ENCODE data around the gene ITPRIP.

Gene ITPRIP
- total RNA-seq: 131 to 279 (median 148) reads per million in 3 donors

GRCh38 chr10:104337985-104338735 is at the start of gene ITPRIP:
Gene ITPRIP (minus strand): TSS chr10:104338465. CDS start chr10:104316051, 22,414 bp downstream.
- peak; percentile 61 to 67 (median 62) for DNase-seq
- H3K4me1 ChIP-seq (ENCODE audit: control insufficient read depth, insufficient read depth, low read length, poor library complexity, severe bottlenecking): peaks cover 30% of the 10 kb centered on the region
- peak within 1 kb of the TSS; percentile 81 for H3K27ac ChIP-seq (ENCODE audit: insufficient read depth, low read length, poor library complexity, severe bottlenecking)
- no peaks in the 10 kb centered on the region for H3K36me3 ChIP-seq (ENCODE audit: control insufficient read depth, insufficient read depth, low read length)
- H3K4me3 ChIP-seq (ENCODE audit: insufficient read depth, low read depth, low read length, poor library complexity, severe bottlenecking): peak within 1 kb of the TSS; percentile 99
- H3K27me3 ChIP-seq (replicated peaks; ENCODE audit: control insufficient read depth, insufficient read depth, low read length, poor library complexity, severe bottlenecking): no peaks in the 10 kb centered on the region
- H3K9me3 ChIP-seq (ENCODE audit: control insufficient read depth, low read length): no peaks in the 10 kb centered on the region

GRCh38 chr10:104387130-104387888 is 49.0 kb upstream of the ITPRIP start:
- no peaks in the 10 kb centered on the region for H3K27me3 ChIP-seq (replicated peaks; ENCODE audit: control insufficient read depth, insufficient read depth, low read length, poor library complexity, severe bottlenecking)
- no peak overlapping the region for H3K27ac ChIP-seq (ENCODE audit: insufficient read depth, low read length, poor library complexity, severe bottlenecking)
- no peaks in the 10 kb centered on the region for H3K4me1 ChIP-seq (ENCODE audit: control insufficient read depth, insufficient read depth, low read length, poor library complexity, severe bottlenecking)
- no peak overlapping the region for H3K4me3 ChIP-seq (ENCODE audit: insufficient read depth, low read depth, low read length, poor library complexity, severe bottlenecking)
- H3K36me3 ChIP-seq (ENCODE audit: control insufficient read depth, insufficient read depth, low read length): no peaks in the 10 kb centered on the region
- H3K9me3 ChIP-seq (ENCODE audit: control insufficient read depth, low read length): no peaks in the 10 kb centered on the region
- no peak for DNase-seq

- Histone ChIP-seq H3K4me1 (ENCODE audit: control insufficient read depth, insufficient read depth, low read length, poor library complexity, severe bottlenecking) (no peaks in the 10 kb centered on the region), H3K27ac (ENCODE audit: insufficient read depth, low read length, poor library complexity, severe bottlenecking) (no peak overlapping the region), H3K36me3 (ENCODE audit: control insufficient read depth, insufficient read depth, low read length) (no peaks in the 10 kb centered on the region), H3K9me3 (ENCODE audit: control insufficient read depth, low read length) (no peaks in the 10 kb centered on the region), H3K27me3 (replicated peaks; ENCODE audit: control insufficient read depth, insufficient read depth, low read length, poor library complexity, severe bottlenecking) (no peaks in the 10 kb centered on the region), H3K4me3 (ENCODE audit: insufficient read depth, low read depth, low read length, poor library complexity, severe bottlenecking) (no peak overlapping the region)
- DNase-seq: no peak
These were observed 42.1 kb upstream of the ITPRIP start for GRCh38 chr10:104380336-104380735.

- Histone ChIP-seq H3K36me3 (ENCODE audit: control insufficient read depth, insufficient read depth, low read length) (no peaks in the 10 kb centered on the region), H3K4me3 (ENCODE audit: insufficient read depth, low read depth, low read length, poor library complexity, severe bottlenecking) (no peak overlapping the region), H3K27me3 (replicated peaks; ENCODE audit: control insufficient read depth, insufficient read depth, low read length, poor library complexity, severe bottlenecking) (peaks cover 4% of the 10 kb centered on the region), H3K27ac (ENCODE audit: insufficient read depth, low read length, poor library complexity, severe bottlenecking) (no peak overlapping the region), H3K4me1 (ENCODE audit: control insufficient read depth, insufficient read depth, low read length, poor library complexity, severe bottlenecking) (no peaks in the 10 kb centered on the region), H3K9me3 (ENCODE audit: control insufficient read depth, low read length) (no peaks in the 10 kb centered on the region)
- DNase-seq: no peak
These were observed 38.6 kb upstream of the ITPRIP start for GRCh38 chr10:104376784-104377300.

- DNase-seq: no peak
- H3K27me3 ChIP-seq (replicated peaks; ENCODE audit: control insufficient read depth, insufficient read depth, low read length, poor library complexity, severe bottlenecking): peaks cover 7% of the 10 kb centered on the region
- H3K36me3 ChIP-seq (ENCODE audit: control insufficient read depth, insufficient read depth, low read length): no peaks in the 10 kb centered on the region
- H3K27ac ChIP-seq (ENCODE audit: insufficient read depth, low read length, poor library complexity, severe bottlenecking): no peak overlapping the region
- H3K4me3 ChIP-seq (ENCODE audit: insufficient read depth, low read depth, low read length, poor library complexity, severe bottlenecking): no peak overlapping the region
- H3K4me1 ChIP-seq (ENCODE audit: control insufficient read depth, insufficient read depth, low read length, poor library complexity, severe bottlenecking): no peaks in the 10 kb centered on the region
- no peaks in the 10 kb centered on the region for H3K9me3 ChIP-seq (ENCODE audit: control insufficient read depth, low read length)
These were observed 36.3 kb upstream of the ITPRIP start for GRCh38 chr10:104374591-104374990.

GRCh38 chr10:104371753-104372152 is 33.5 kb upstream of the ITPRIP start:
- H3K36me3 ChIP-seq (ENCODE audit: control insufficient read depth, insufficient read depth, low read length): no peaks in the 10 kb centered on the region
- H3K9me3 ChIP-seq (ENCODE audit: control insufficient read depth, low read length): no peaks in the 10 kb centered on the region
- H3K27ac ChIP-seq (ENCODE audit: insufficient read depth, low read length, poor library complexity, severe bottlenecking): no peak overlapping the region
- H3K27me3 ChIP-seq (replicated peaks; ENCODE audit: control insufficient read depth, insufficient read depth, low read length, poor library complexity, severe bottlenecking): peaks cover 12% of the 10 kb centered on the region
- no peaks in the 10 kb centered on the region for H3K4me1 ChIP-seq (ENCODE audit: control insufficient read depth, insufficient read depth, low read length, poor library complexity, severe bottlenecking)
- H3K4me3 ChIP-seq (ENCODE audit: insufficient read depth, low read depth, low read length, poor library complexity, severe bottlenecking): no peak overlapping the region
- DNase-seq: no peak

- Histone ChIP-seq H3K36me3 (ENCODE audit: control insufficient read depth, insufficient read depth, low read length) (no peaks in the 10 kb centered on the region), H3K27me3 (replicated peaks; ENCODE audit: control insufficient read depth, insufficient read depth, low read length, poor library complexity, severe bottlenecking) (peaks cover 12% of the 10 kb centered on the region), H3K4me3 (ENCODE audit: insufficient read depth, low read depth, low read length, poor library complexity, severe bottlenecking) (no peak overlapping the region), H3K9me3 (ENCODE audit: control insufficient read depth, low read length) (no peaks in the 10 kb centered on the region), H3K4me1 (ENCODE audit: control insufficient read depth, insufficient read depth, low read length, poor library complexity, severe bottlenecking) (no peaks in the 10 kb centered on the region), H3K27ac (ENCODE audit: insufficient read depth, low read length, poor library complexity, severe bottlenecking) (no peak overlapping the region)
- DNase-seq: no peak
These were observed 30.1 kb upstream of the ITPRIP start for GRCh38 chr10:104368381-104368780.

- H3K27me3 ChIP-seq (replicated peaks; ENCODE audit: control insufficient read depth, insufficient read depth, low read length, poor library complexity, severe bottlenecking): peaks cover 8% of the 10 kb centered on the region
- no peaks in the 10 kb centered on the region for H3K4me1 ChIP-seq (ENCODE audit: control insufficient read depth, insufficient read depth, low read length, poor library complexity, severe bottlenecking)
- H3K27ac ChIP-seq (ENCODE audit: insufficient read depth, low read length, poor library complexity, severe bottlenecking): no peak overlapping the region
- no peaks in the 10 kb centered on the region for H3K9me3 ChIP-seq (ENCODE audit: control insufficient read depth, low read length)
- H3K36me3 ChIP-seq (ENCODE audit: control insufficient read depth, insufficient read depth, low read length): no peaks in the 10 kb centered on the region
- no peak overlapping the region for H3K4me3 ChIP-seq (ENCODE audit: insufficient read depth, low read depth, low read length, poor library complexity, severe bottlenecking)
- no peak for DNase-seq
These were observed 29.6 kb upstream of the ITPRIP start for GRCh38 chr10:104367904-104368303.

GRCh38 chr10:104359811-104360210 is 21.5 kb upstream of the ITPRIP start:
- H3K27me3 ChIP-seq (replicated peaks; ENCODE audit: control insufficient read depth, insufficient read depth, low read length, poor library complexity, severe bottlenecking): no peaks in the 10 kb centered on the region
- H3K36me3 ChIP-seq (ENCODE audit: control insufficient read depth, insufficient read depth, low read length): no peaks in the 10 kb centered on the region
- H3K4me3 ChIP-seq (ENCODE audit: insufficient read depth, low read depth, low read length, poor library complexity, severe bottlenecking): no peak overlapping the region
- no peaks in the 10 kb centered on the region for H3K4me1 ChIP-seq (ENCODE audit: control insufficient read depth, insufficient read depth, low read length, poor library complexity, severe bottlenecking)
- no peak overlapping the region for H3K27ac ChIP-seq (ENCODE audit: insufficient read depth, low read length, poor library complexity, severe bottlenecking)
- no peak for DNase-seq
- no peaks in the 10 kb centered on the region for H3K9me3 ChIP-seq (ENCODE audit: control insufficient read depth, low read length)
